WTC11 (cell line): Measurements from ENCODE around the gene EXOC4. TPM values are rescaled to one million over a fixed set of nuclear protein-coding genes. Genes with fewer than 3 reads are reported as not detected.

Source experiments
- ATAC-seq: fragments of 200-7000 bp; cut with Tn5 transposase; 2 replicates; pipeline ENCODE4 v1.10.0; 2021; ENCODE audit warnings: mild to moderate bottlenecking, moderate library complexity
- CTCF ChIA-PET: fragments of 300-600 bp; sonication (Branson Sonifier 250); formaldehyde crosslinking; loops from one replicate; lab custom pipeline; 2021; ENCODE audit warnings: antibody characterized with exemption; lab: Charles Lee
- POLR2A ChIA-PET: fragments of 350-600 bp; sonication (Branson Sonifier 250); formaldehyde crosslinking; loops from one replicate; lab custom pipeline; 2021; ENCODE audit warnings: antibody characterized with exemption; lab: Charles Lee
- DNase-seq: peaks from one replicate; pipeline ENCODE4 v3.0.0; 2021; ENCODE audit warnings: low spot score
- H3K27ac Mint-ChIP-seq: 2 replicates; pipeline ENCODE4 v1.8.0; 2021; ENCODE audit warnings: mixed read lengths
- H3K27me3 Mint-ChIP-seq: 2 replicates; pipeline ENCODE4 v1.8.0; 2021; ENCODE audit warnings: low read depth, mild to moderate bottlenecking, moderate library complexity, mixed read lengths
- H3K36me3 Mint-ChIP-seq: 2 replicates; pipeline ENCODE4 v1.8.0; 2021; ENCODE audit warnings: mixed read lengths
- H3K4me1 Mint-ChIP-seq: 2 replicates; pipeline ENCODE4 v1.8.0; 2022; ENCODE audit warnings: mixed read lengths
- H3K4me3 Mint-ChIP-seq: 2 replicates; pipeline ENCODE4 v1.8.0; 2021; ENCODE audit warnings: mild to moderate bottlenecking, moderate library complexity, mixed read lengths
- H3K9me3 Mint-ChIP-seq: 2 replicates; pipeline ENCODE4 v1.8.0; 2021; ENCODE audit warnings: mixed read lengths
- CREM ChIP-seq: sonication (generic); formaldehyde crosslinking; IDR thresholded peaks from 2 replicates; pipeline ENCODE4 v1.8.1; 2022; ENCODE audit warnings: mild to moderate bottlenecking, missing genetic modification reagents, moderate library complexity
- E2F4 ChIP-seq: sonication (generic); formaldehyde crosslinking; IDR thresholded peaks from 2 replicates; pipeline ENCODE4 v1.8.1; 2022; ENCODE audit warnings: low read depth, mild to moderate bottlenecking, moderate library complexity, missing genetic modification reagents, borderline replicate concordance
- EMX1 ChIP-seq: fragments of 250-450 bp; sonication (Bioruptor Pico); IDR thresholded peaks from 2 replicates; pipeline ENCODE4 v1.8.0; 2021; ENCODE audit warnings: mild to moderate bottlenecking
- GTF2I ChIP-seq: fragments of 250-450 bp; sonication (Bioruptor Pico); conservative IDR thresholded peaks from 2 replicates; pipeline ENCODE4 v1.4.0; 2021; ENCODE audit warnings: mild to moderate bottlenecking
- IRF1 ChIP-seq: sonication (generic); formaldehyde crosslinking; IDR thresholded peaks from 2 replicates; pipeline ENCODE4 v1.8.0; 2023; ENCODE audit warnings: missing genetic modification reagents
- IRF2 ChIP-seq: sonication (generic); formaldehyde crosslinking; IDR thresholded peaks from 2 replicates; pipeline ENCODE4 v1.8.0; 2022; ENCODE audit warnings: low read depth, missing genetic modification reagents, borderline replicate concordance
- JAZF1 ChIP-seq: fragments of 250-450 bp; sonication (Bioruptor Pico); IDR thresholded peaks from 2 replicates; pipeline ENCODE4 v1.9.0; 2021; ENCODE audit warnings: moderate library complexity, mild to moderate bottlenecking, inconsistent platforms
- MLX ChIP-seq: sonication (generic); formaldehyde crosslinking; IDR thresholded peaks from 2 replicates; pipeline ENCODE4 v1.8.1; 2023; ENCODE audit warnings: mild to moderate bottlenecking, missing genetic modification reagents, moderate library complexity
- MYBL2 ChIP-seq: sonication (generic); formaldehyde crosslinking; IDR thresholded peaks from 2 replicates; pipeline ENCODE4 v1.8.1; 2023; ENCODE audit warnings: mild to moderate bottlenecking, moderate library complexity, missing genetic modification reagents
- NFE2L1 ChIP-seq: sonication (generic); formaldehyde crosslinking; IDR thresholded peaks from 2 replicates; pipeline ENCODE4 v1.8.1; 2023; ENCODE audit warnings: missing genetic modification reagents
- NFYB ChIP-seq: sonication (generic); formaldehyde crosslinking; conservative IDR thresholded peaks from 2 replicates; pipeline ENCODE4 v1.8.0; 2022; ENCODE audit warnings: low read depth, missing genetic modification reagents
- NR1H2 ChIP-seq: sonication (generic); formaldehyde crosslinking; IDR thresholded peaks from 2 replicates; pipeline ENCODE4 v1.9.0; 2021; ENCODE audit warnings: mild to moderate bottlenecking, moderate library complexity, missing genetic modification reagents
- NR2C2 ChIP-seq: sonication (generic); formaldehyde crosslinking; IDR thresholded peaks from 2 replicates; pipeline ENCODE4 v1.8.0; 2022; ENCODE audit warnings: mild to moderate bottlenecking, missing genetic modification reagents
- NR3C1 ChIP-seq: sonication (generic); formaldehyde crosslinking; conservative IDR thresholded peaks from 2 replicates; pipeline ENCODE4 v1.8.1; 2023; ENCODE audit warnings: low read depth, mild to moderate bottlenecking, missing genetic modification reagents
- RELA ChIP-seq: sonication (generic); formaldehyde crosslinking; IDR thresholded peaks from 2 replicates; pipeline ENCODE4 v1.8.1; 2022; ENCODE audit warnings: missing genetic modification reagents, mild to moderate bottlenecking, borderline replicate concordance
- TEAD4 ChIP-seq: sonication (generic); formaldehyde crosslinking; IDR thresholded peaks from 2 replicates; pipeline ENCODE4 v1.8.0; 2022; ENCODE audit warnings: mild to moderate bottlenecking, missing genetic modification reagents
- ZBTB21 ChIP-seq: sonication (generic); formaldehyde crosslinking; IDR thresholded peaks from 2 replicates; pipeline ENCODE4 v1.8.1; 2023; ENCODE audit warnings: mild to moderate bottlenecking, missing genetic modification reagents, borderline replicate concordance
- ZNF138 ChIP-seq: sonication (generic); formaldehyde crosslinking; conservative IDR thresholded peaks from 2 replicates; pipeline ENCODE4 v1.8.1; 2022; ENCODE audit warnings: mild to moderate bottlenecking, moderate library complexity, missing genetic modification reagents
- ZNF232 ChIP-seq: sonication (generic); formaldehyde crosslinking; IDR thresholded peaks from 2 replicates; pipeline ENCODE4 v1.8.0; 2022; ENCODE audit warnings: mild to moderate bottlenecking, missing genetic modification reagents
- ZNF263 ChIP-seq: sonication (generic); formaldehyde crosslinking; IDR thresholded peaks from 2 replicates; pipeline ENCODE4 v1.8.1; 2022; ENCODE audit warnings: low read depth, mild to moderate bottlenecking, moderate library complexity, missing genetic modification reagents
- ZNF317 ChIP-seq: sonication (generic); formaldehyde crosslinking; IDR thresholded peaks from 2 replicates; pipeline ENCODE4 v1.8.1; 2023; ENCODE audit warnings: low read depth, mild to moderate bottlenecking, moderate library complexity, missing genetic modification reagents, borderline replicate concordance
- ZNF396 ChIP-seq: fragments of 250-450 bp; sonication (Bioruptor Pico); IDR thresholded peaks from 2 replicates; pipeline ENCODE4 v1.8.0; 2021; ENCODE audit warnings: mild to moderate bottlenecking, moderate library complexity, borderline replicate concordance
- total RNA-seq: library from RNA; stranded (reverse); gene quantifications from 3 replicates; pipeline ENCODE4 v1.2.3, GENCODE V29; 2021
- TF ChIP-seq, protein P1 (sequence below): fragments of 250-450 bp; sonication (Bioruptor Pico); IDR thresholded peaks from 2 replicates; pipeline ENCODE4 v1.9.0; 2021; ENCODE audit warnings: mild to moderate bottlenecking
- TF ChIP-seq, protein P2 (sequence below): fragments of 250-450 bp; sonication (Bioruptor Pico); IDR thresholded peaks from 2 replicates; pipeline ENCODE4 v2.1.2; 2022; ENCODE audit warnings: mild to moderate bottlenecking, moderate library complexity
- TF ChIP-seq, protein P3 (sequence below): sonication (generic); formaldehyde crosslinking; IDR thresholded peaks from 2 replicates; pipeline ENCODE4 v1.8.0; 2022; ENCODE audit warnings: mild to moderate bottlenecking, missing genetic modification reagents

Gene EXOC4
- total RNA-seq, 1 experiment from 2014 or later = 62.0 TPM

GRCh38 chr7:133300811-133301210 is 47.9 kb downstream of the EXOC4 start (continued):
- TF ChIP-seq NR2C2 (CRISPR knock-in tag) (no peak), E2F4 (CRISPR knock-in tag) (no peak), ZBTB21 (CRISPR knock-in tag) (no peak), MLX (no peak), MYBL2 (CRISPR knock-in tag) (no peak)

- Mint-ChIP-seq H3K4me1 (peaks cover 16% of the 10 kb centered on the region), H3K27me3 (no peaks in the 10 kb centered on the region), H3K4me3 (no peak overlapping the region), H3K36me3 (peaks cover 8% of the 10 kb centered on the region), H3K27ac (no peak overlapping the region), H3K9me3 (no peaks in the 10 kb centered on the region)
- DNase-seq (no peak), ATAC-seq (no peak)
- ChIA-PET CTCF (no interaction called here), POLR2A (no interaction called here)
- TF ChIP-seq, protein P1, sequence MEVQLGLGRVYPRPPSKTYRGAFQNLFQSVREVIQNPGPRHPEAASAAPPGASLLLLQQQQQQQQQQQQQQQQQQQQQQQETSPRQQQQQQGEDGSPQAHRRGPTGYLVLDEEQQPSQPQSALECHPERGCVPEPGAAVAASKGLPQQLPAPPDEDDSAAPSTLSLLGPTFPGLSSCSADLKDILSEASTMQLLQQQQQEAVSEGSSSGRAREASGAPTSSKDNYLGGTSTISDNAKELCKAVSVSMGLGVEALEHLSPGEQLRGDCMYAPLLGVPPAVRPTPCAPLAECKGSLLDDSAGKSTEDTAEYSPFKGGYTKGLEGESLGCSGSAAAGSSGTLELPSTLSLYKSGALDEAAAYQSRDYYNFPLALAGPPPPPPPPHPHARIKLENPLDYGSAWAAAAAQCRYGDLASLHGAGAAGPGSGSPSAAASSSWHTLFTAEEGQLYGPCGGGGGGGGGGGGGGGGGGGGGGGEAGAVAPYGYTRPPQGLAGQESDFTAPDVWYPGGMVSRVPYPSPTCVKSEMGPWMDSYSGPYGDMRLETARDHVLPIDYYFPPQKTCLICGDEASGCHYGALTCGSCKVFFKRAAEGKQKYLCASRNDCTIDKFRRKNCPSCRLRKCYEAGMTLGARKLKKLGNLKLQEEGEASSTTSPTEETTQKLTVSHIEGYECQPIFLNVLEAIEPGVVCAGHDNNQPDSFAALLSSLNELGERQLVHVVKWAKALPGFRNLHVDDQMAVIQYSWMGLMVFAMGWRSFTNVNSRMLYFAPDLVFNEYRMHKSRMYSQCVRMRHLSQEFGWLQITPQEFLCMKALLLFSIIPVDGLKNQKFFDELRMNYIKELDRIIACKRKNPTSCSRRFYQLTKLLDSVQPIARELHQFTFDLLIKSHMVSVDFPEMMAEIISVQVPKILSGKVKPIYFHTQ (CRISPR knock-in tag) = no peak
- TF ChIP-seq GTF2I (CRISPR knock-in tag) (no peak), ZNF317 (no peak), NR3C1 (CRISPR knock-in tag) (no peak), ZBTB21 (CRISPR knock-in tag) (no peak)
- TF ChIP-seq, protein P2, sequence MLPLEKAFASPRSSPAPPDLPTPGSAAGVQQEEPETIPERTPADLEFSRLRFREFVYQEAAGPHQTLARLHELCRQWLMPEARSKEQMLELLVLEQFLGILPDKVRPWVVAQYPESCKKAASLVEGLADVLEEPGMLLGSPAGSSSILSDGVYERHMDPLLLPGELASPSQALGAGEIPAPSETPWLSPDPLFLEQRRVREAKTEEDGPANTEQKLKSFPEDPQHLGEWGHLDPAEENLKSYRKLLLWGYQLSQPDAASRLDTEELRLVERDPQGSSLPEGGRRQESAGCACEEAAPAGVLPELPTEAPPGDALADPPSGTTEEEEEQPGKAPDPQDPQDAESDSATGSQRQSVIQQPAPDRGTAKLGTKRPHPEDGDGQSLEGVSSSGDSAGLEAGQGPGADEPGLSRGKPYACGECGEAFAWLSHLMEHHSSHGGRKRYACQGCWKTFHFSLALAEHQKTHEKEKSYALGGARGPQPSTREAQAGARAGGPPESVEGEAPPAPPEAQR (CRISPR knock-in tag) = no peak
Observed at GRCh38 chr7:133301444-133301843, 48.6 kb downstream of the EXOC4 start.

GRCh38 chr7:133303372-133303771 is 50.5 kb downstream of the EXOC4 start:
- ChIA-PET CTCF (interaction anchor here (1.7 kb wide), 1 partner anchor 131 kb away, joined by 5 read pairs; no protein-coding TSS in a partner anchor), POLR2A (no interaction called here)
- Mint-ChIP-seq H3K9me3 (no peaks in the 10 kb centered on the region), H3K4me1 (peaks cover 9% of the 10 kb centered on the region), H3K36me3 (peaks cover 26% of the 10 kb centered on the region), H3K27me3 (no peaks in the 10 kb centered on the region), H3K27ac (no peak overlapping the region), H3K4me3 (no peak overlapping the region)
- no peak for ATAC-seq
- TF ChIP-seq RELA (CRISPR knock-in tag) (no peak), ZBTB21 (CRISPR knock-in tag) (no peak), ZNF232 (no peak), NR1H2 (CRISPR knock-in tag) (no peak), IRF1 (no peak), EMX1 (no peak), ZNF396 (CRISPR knock-in tag) (no peak), CREM (CRISPR knock-in tag) (no peak), NFE2L1 (CRISPR knock-in tag) (no peak), TEAD4 (CRISPR knock-in tag) (no peak), JAZF1 (CRISPR knock-in tag) (no peak), ZNF138 (CRISPR knock-in tag) (no peak), ZNF317 (no peak), ZNF263 (no peak), E2F4 (CRISPR knock-in tag) (no peak), IRF2 (no peak), NFYB (CRISPR knock-in tag) (no peak)
- TF ChIP-seq, protein P3, sequence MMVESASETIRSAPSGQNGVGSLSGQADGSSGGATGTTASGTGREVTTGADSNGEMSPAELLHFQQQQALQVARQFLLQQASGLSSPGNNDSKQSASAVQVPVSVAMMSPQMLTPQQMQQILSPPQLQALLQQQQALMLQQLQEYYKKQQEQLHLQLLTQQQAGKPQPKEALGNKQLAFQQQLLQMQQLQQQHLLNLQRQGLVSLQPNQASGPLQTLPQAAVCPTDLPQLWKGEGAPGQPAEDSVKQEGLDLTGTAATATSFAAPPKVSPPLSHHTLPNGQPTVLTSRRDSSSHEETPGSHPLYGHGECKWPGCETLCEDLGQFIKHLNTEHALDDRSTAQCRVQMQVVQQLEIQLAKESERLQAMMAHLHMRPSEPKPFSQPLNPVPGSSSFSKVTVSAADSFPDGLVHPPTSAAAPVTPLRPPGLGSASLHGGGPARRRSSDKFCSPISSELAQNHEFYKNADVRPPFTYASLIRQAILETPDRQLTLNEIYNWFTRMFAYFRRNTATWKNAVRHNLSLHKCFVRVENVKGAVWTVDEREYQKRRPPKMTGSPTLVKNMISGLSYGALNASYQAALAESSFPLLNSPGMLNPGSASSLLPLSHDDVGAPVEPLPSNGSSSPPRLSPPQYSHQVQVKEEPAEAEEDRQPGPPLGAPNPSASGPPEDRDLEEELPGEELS (CRISPR knock-in tag) = no peak
- no peak for DNase-seq
